ENCODE measurements around the gene RUNDC1.

DNA sequence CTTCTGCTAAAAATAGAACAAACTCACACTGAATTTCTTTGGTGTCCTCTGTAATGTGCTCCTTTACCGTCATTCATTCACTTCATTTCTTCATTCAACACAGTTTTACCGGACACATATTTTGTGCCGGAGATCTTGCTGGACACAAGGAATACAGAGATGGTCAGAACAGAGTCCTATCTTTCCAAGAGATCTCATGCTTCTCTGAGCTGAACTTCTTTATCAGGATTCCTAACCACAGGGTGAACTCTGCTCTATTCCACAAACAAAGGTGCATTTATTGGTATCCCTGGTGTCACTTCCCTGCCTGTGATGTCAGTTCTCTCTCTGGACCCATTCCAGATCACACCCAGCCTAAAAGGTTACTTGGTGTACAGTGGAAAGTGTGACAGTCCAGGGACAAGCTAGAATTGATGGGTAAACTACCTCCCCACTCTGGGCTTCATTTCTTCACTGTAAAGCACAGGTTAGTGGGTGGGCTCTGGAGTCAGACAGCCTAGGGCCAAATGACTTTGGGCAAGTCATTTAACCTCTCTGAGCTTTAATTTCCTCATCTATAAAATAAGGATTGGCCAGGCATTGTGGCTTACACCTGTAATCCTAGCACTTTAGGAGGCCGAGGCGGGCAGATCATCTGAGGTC lies 30.4 kb downstream of the RUNDC1 start:
- no peak for TF ChIP-seq EZH2 (IDR thresholded peaks at IDR 0.05; ENCODE audit: borderline replicate concordance, insufficient read depth, low read length, poor library complexity, severe bottlenecking)
- TF ChIP-seq, protein P1, sequence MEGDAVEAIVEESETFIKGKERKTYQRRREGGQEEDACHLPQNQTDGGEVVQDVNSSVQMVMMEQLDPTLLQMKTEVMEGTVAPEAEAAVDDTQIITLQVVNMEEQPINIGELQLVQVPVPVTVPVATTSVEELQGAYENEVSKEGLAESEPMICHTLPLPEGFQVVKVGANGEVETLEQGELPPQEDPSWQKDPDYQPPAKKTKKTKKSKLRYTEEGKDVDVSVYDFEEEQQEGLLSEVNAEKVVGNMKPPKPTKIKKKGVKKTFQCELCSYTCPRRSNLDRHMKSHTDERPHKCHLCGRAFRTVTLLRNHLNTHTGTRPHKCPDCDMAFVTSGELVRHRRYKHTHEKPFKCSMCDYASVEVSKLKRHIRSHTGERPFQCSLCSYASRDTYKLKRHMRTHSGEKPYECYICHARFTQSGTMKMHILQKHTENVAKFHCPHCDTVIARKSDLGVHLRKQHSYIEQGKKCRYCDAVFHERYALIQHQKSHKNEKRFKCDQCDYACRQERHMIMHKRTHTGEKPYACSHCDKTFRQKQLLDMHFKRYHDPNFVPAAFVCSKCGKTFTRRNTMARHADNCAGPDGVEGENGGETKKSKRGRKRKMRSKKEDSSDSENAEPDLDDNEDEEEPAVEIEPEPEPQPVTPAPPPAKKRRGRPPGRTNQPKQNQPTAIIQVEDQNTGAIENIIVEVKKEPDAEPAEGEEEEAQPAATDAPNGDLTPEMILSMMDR (IDR thresholded peaks at IDR 0.05; ENCODE audit: poor library complexity, severe bottlenecking), result no peak
- TF ChIP-seq, protein P2, sequence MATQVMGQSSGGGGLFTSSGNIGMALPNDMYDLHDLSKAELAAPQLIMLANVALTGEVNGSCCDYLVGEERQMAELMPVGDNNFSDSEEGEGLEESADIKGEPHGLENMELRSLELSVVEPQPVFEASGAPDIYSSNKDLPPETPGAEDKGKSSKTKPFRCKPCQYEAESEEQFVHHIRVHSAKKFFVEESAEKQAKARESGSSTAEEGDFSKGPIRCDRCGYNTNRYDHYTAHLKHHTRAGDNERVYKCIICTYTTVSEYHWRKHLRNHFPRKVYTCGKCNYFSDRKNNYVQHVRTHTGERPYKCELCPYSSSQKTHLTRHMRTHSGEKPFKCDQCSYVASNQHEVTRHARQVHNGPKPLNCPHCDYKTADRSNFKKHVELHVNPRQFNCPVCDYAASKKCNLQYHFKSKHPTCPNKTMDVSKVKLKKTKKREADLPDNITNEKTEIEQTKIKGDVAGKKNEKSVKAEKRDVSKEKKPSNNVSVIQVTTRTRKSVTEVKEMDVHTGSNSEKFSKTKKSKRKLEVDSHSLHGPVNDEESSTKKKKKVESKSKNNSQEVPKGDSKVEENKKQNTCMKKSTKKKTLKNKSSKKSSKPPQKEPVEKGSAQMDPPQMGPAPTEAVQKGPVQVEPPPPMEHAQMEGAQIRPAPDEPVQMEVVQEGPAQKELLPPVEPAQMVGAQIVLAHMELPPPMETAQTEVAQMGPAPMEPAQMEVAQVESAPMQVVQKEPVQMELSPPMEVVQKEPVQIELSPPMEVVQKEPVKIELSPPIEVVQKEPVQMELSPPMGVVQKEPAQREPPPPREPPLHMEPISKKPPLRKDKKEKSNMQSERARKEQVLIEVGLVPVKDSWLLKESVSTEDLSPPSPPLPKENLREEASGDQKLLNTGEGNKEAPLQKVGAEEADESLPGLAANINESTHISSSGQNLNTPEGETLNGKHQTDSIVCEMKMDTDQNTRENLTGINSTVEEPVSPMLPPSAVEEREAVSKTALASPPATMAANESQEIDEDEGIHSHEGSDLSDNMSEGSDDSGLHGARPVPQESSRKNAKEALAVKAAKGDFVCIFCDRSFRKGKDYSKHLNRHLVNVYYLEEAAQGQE (IDR thresholded peaks at IDR 0.05; ENCODE audit: borderline replicate concordance), result no peak
- TF ChIP-seq TAF1 (IDR thresholded peaks at IDR 0.05; ENCODE audit: low read depth), result no peak
- no peak for TF ChIP-seq RAD21 (conservative IDR thresholded peaks at IDR 0.05)
- no peak for TF ChIP-seq POLR2AphosphoS5 (IDR thresholded peaks at IDR 0.05)
- no peak for TF ChIP-seq EP300 (conservative IDR thresholded peaks at IDR 0.05; ENCODE audit: poor library complexity, severe bottlenecking)
- no peak for TF ChIP-seq MXI1 (conservative IDR thresholded peaks at IDR 0.05; ENCODE audit: poor library complexity, severe bottlenecking)

Measured in neural cell (in vitro differentiated cells).